Measurements from ENCODE around the gene BBIP1. TPM values are rescaled to one million over a fixed set of nuclear protein-coding genes. Genes with fewer than 3 reads are reported as not detected.

The BBIP1 gene
- total and polyA plus RNA-seq, 9 of the 15 experiments (the other 6 are each of a cell fraction or from before 2014, with no cell fraction given): 5.2 to 31.0 (median 19.4) TPM

GRCh38 chr10:110865809-110866482 is 53.0 kb downstream of the BBIP1 start (continued):
- TF ChIP-seq PBX2 (CRISPR knock-in tag; IDR thresholded peaks at IDR 0.05; ENCODE audit: low read depth) (no peak), PBX2 (tag; conservative IDR thresholded peaks at IDR 0.05; ENCODE audit: low read depth) (peak; percentile 67; the same call in 1 of the 2 replicates), BCOR (IDR thresholded peaks at IDR 0.05) (peak; percentile 86), KDM1A (IDR thresholded peaks at IDR 0.05) (peak; percentile 50 to 58; a peak in 3 of 4 replicates), RBM25 (IDR thresholded peaks at IDR 0.05; ENCODE audit: low read depth, low read length, severe bottlenecking) (peak; percentile 86), POLR2H (tag; IDR thresholded peaks at IDR 0.05; ENCODE audit: low read depth) (no peak), MCM7 (IDR thresholded peaks at IDR 0.05) (no peak), CHD4 (IDR thresholded peaks at IDR 0.05; ENCODE audit: insufficient read depth, insufficient replicate concordance, low read depth, low read length, poor library complexity, severe bottlenecking) (peak; percentile 40), MYNN (IDR thresholded peaks at IDR 0.05) (peak; percentile 37; the same call in 1 of the 2 replicates), MYNN (CRISPR knock-in tag; IDR thresholded peaks at IDR 0.05) (no peak), ZHX1 (conservative IDR thresholded peaks at IDR 0.05; ENCODE audit: low read length) (no peak), PKNOX1 (IDR thresholded peaks at IDR 0.05) (peak; percentile 87), MEIS2 (IDR thresholded peaks at IDR 0.05; ENCODE audit: partially characterized antibody) (peak; percentile 47), ZNF197 (CRISPR knock-in tag; IDR thresholded peaks at IDR 0.05; ENCODE audit: low read depth) (no peak), ZFP36 (IDR thresholded peaks at IDR 0.05; ENCODE audit: low read depth, low read length, partially characterized antibody) (peak; percentile 69), XRCC3 (IDR thresholded peaks at IDR 0.05) (no peak), MLX (CRISPR knock-in tag; conservative IDR thresholded peaks at IDR 0.05) (no peak)

Measured in K562 (cell line).